Measurements from ENCODE around the gene ASXL1. TPM values are rescaled to one million over a fixed set of nuclear protein-coding genes. Genes with fewer than 3 reads are reported as not detected.

The ASXL1 gene
- total RNA-seq (ENCODE audit: low replicate concordance), result 23.8 and 26.8 TPM in 2 replicates

DNA sequence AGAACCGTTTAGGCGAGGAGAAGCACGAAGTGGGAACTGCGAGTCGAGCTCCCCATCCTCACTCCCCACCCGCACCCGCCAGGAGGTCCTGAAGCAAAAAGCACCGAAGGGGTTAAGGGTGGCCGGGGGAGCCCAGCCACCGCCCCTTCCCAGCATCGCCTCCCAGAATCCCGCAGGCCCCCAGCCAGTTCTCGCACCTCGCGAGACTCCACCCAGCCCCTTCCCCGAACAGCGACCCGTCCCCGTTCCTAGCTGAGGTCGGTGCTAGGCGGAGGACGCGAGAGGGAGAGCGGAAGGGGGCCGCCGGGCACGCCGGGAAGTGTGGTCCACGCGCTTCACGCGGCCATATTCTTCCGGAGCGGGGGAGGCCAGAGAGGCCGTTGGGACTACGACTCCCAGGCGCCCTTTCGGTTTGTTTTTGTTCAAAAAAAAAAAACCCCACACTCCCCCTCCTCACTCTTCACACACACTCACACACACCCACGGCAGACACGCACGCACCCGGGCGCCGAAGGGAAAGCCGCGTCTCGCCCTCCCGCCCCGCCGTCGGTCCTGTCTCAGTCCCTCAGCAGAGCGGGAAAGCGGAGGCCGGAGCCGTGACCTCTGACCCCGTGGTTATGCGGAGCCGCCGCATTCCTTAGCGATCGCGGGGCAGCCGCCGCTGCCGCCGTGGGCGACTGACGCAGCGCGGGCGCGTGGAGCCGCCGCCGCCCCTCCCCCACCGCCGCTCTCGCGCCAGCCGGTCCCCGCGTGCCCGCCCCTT lies at the start of gene ASXL1:
Gene ASXL1 (plus strand): TSS at position 463 of the 763 bp plus-strand sequence. CDS start 445 bp downstream, outside the sequence.

Other genes with a start within 250 kb of the ASXL1 start
- 22.9 and 24.5 TPM in 2 replicates for gene TM9SF4, start 248.6 kb upstream of the ASXL1 start, total RNA-seq (ENCODE audit: low replicate concordance)
- gene PLAGL2, start 150.6 kb upstream of the ASXL1 start, total RNA-seq (ENCODE audit: low replicate concordance), result 0.59 and 1.1 TPM in 2 replicates
- 27.4 and 29.1 TPM in 2 replicates for gene POFUT1, start 150.5 kb upstream of the ASXL1 start, total RNA-seq (ENCODE audit: low replicate concordance)
- 25.9 and 35.9 TPM in 2 replicates for gene KIF3B, start 80.7 kb upstream of the ASXL1 start, total RNA-seq (ENCODE audit: low replicate concordance)
- gene NOL4L, start 227.0 kb downstream of the ASXL1 start, total RNA-seq (ENCODE audit: low replicate concordance), result 2.7 and 3.4 TPM in 2 replicates

Data from smooth muscle cell of the coronary artery (primary cell).